AG09309 (cell line): Measurements from ENCODE around the gene FBXL14.
A peak's percentile ranks its signal among the peaks of the same experiment; 100 is the strongest.

Experiments
- DNase-seq: peaks from one replicate; pipeline ENCODE4 v3.0.0-alpha.2; 2010; ENCODE audit warnings: low read depth
- H3K4me3 ChIP-seq: 2 replicates; pipeline ENCODE4 v1.5.1; 2011; ENCODE audit warnings: mild to moderate bottlenecking, low read depth, low read length, moderate library complexity; ENCODE audit not compliant: control insufficient read depth
- CTCF ChIP-seq: IDR thresholded peaks from 2 replicates; pipeline ENCODE4 v1.5.1; 2011; ENCODE audit warnings: mild to moderate bottlenecking, low read depth, low read length, inconsistent platforms; ENCODE audit not compliant: insufficient read depth, control insufficient read depth; ENCODE audit errors: missing control alignments

FBXL14 gene

GRCh38 chr12:1593174-1594005 lies 991 bp downstream of the FBXL14 start:
- no peak for TF ChIP-seq CTCF
- no peak for DNase-seq
- H3K4me3 ChIP-seq: peak overlapping the region; percentile 72

- peak; percentile 20 for TF ChIP-seq CTCF
- no peak for DNase-seq
- H3K4me3 ChIP-seq: peak overlapping the region; percentile 72
Measured at GRCh38 chr12:1592444-1593173, 1.8 kb downstream of the FBXL14 start.

GRCh38 chr12:1591543-1591942 lies 2.8 kb downstream of the FBXL14 start:
- peak overlapping the region; percentile 40 for H3K4me3 ChIP-seq
- no peak for DNase-seq
- TF ChIP-seq CTCF: no peak

GRCh38 chr12:1591034-1591433 lies 3.3 kb downstream of the FBXL14 start:
- peak overlapping the region; percentile 33 for H3K4me3 ChIP-seq
- DNase-seq: no peak
- no peak for TF ChIP-seq CTCF

- H3K4me3 ChIP-seq: peak overlapping the region; percentile 33
- DNase-seq: no peak
- TF ChIP-seq CTCF: no peak
Measured at GRCh38 chr12:1590221-1590979, 4.0 kb downstream of the FBXL14 start.

- no peak overlapping the region for H3K4me3 ChIP-seq
- no peak for TF ChIP-seq CTCF
- no peak for DNase-seq
Measured at GRCh38 chr12:1588575-1588947, 5.8 kb downstream of the FBXL14 start.
